ENCODE measurements around the gene SV2B.
A peak's percentile ranks its signal among the peaks of the same experiment; 100 is the strongest.

Gene SV2B

GRCh38 chr15:91279486-91279885 is 179.4 kb downstream of the SV2B start:
- peaks cover 19% of the 10 kb centered on the region for H3K27me3 Mint-ChIP-seq
- H3K4me1 Mint-ChIP-seq: no peaks in the 10 kb centered on the region
- H3K4me3 Mint-ChIP-seq: no peak overlapping the region
- peaks cover 5% of the 10 kb centered on the region for H3K9me3 Mint-ChIP-seq
- H3K36me3 Mint-ChIP-seq: no peaks in the 10 kb centered on the region
- CTCF ChIA-PET: interaction anchor here (1.3 kb wide), 1 partner anchor 224 kb away, joined by 3 read pairs; no protein-coding TSS in a partner anchor
- no peak overlapping the region for H3K27ac Mint-ChIP-seq
- DNase-seq: no peak

GRCh38 chr15:91281947-91282346 is 181.9 kb downstream of the SV2B start:
- H3K4me1 Mint-ChIP-seq: no peaks in the 10 kb centered on the region
- no peaks in the 10 kb centered on the region for H3K36me3 Mint-ChIP-seq
- no peaks in the 10 kb centered on the region for H3K9me3 Mint-ChIP-seq
- CTCF ChIA-PET: no interaction called here
- H3K27me3 Mint-ChIP-seq: peaks cover 16% of the 10 kb centered on the region
- no peak for DNase-seq
- H3K4me3 Mint-ChIP-seq: no peak overlapping the region
- H3K27ac Mint-ChIP-seq: no peak overlapping the region

DNA sequence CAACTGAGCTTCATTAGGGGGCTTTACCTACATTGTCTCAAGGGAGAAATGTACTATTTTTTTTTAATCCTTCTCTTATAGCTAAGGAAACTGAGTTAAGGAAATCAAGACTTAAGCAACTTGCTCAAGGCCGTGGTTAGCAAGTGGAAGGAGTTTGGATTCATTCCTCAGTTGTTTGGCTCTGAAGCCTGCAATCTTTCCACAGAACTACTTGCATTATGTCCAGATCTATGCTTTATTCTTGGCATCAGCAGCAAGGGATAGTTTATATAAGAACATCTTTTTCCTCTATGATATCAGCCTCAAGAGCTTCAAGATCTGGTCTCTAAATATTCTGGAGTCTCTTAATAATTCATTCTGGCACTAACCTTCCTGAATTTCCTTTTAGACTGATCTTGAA is 182.4 kb downstream of the SV2B start:
- Mint-ChIP-seq H3K27me3 (peaks cover 21% of the 10 kb centered on the region), H3K4me1 (no peaks in the 10 kb centered on the region), H3K36me3 (no peaks in the 10 kb centered on the region), H3K4me3 (no peak overlapping the region), H3K27ac (no peak overlapping the region), H3K9me3 (no peaks in the 10 kb centered on the region)
- no peak for DNase-seq
- CTCF ChIA-PET: interaction anchor here (1.0 kb wide), 1 partner anchor 35 kb away, joined by 3 read pairs; no protein-coding TSS in a partner anchor

DNA sequence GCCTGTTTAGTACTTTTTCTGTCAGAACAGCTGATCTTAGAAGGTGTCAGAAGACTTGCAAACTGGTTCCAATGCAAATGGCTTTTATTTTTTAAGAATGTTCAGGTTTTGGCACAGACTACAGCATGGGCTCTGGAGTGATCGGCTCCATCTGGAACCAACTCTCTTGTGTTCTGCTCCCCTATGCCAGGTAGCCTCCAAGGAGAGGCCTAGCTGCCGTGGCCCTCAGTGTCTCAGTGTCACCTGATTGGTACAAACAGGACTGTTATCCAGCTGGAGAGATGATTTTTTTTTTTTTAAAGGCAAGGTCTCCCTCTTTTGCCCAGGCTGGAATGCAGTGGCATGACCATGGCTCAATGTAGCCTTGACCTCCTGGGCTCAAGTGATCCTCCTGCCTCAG is 183.1 kb downstream of the SV2B start:
- Mint-ChIP-seq H3K27ac (no peak overlapping the region), H3K4me1 (no peaks in the 10 kb centered on the region), H3K36me3 (no peaks in the 10 kb centered on the region), H3K27me3 (peaks cover 25% of the 10 kb centered on the region), H3K4me3 (no peak overlapping the region), H3K9me3 (no peaks in the 10 kb centered on the region)
- CTCF ChIA-PET: interaction anchor here (0.6 to 1.0 kb wide), 3 partner anchors 14 to 622 kb away, joined by 3 read pairs; no protein-coding TSS in a partner anchor
- DNase-seq: no peak

DNA sequence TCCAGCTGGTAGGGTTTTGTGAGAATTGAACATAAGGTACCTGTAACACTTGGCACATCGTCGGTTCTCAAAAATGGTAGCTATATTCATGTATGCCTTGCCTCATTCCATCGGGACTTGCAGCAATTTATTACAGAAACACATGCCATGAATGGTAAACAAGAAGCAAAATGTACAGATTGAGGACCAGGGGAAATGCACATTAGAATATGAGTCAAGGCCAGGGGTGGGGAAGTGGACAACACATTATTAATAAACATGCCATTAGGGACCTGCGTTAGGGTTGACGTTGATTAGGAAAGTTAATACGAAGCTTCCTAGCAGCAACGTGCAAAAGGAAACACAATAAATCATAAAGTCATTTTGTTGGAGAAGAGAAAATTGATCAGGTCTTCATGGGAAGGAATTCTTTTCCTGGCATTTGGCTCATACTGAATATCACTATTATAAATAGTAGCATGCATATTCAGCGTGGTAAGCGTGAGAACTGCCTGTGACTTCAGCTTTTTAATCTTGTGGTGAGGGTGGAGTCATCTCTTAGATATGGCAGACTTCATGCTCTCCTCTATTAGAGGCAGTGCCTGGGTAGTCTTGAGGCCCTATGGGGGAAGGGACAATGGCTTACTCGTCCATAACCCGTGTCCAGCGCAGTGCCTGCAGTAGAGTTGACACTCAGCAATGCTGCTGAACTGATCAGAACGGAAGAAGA is 184.9 kb downstream of the SV2B start:
- Mint-ChIP-seq H3K36me3 (no peaks in the 10 kb centered on the region), H3K27ac (no peak overlapping the region), H3K9me3 (no peaks in the 10 kb centered on the region), H3K4me3 (no peak overlapping the region), H3K27me3 (peaks cover 25% of the 10 kb centered on the region), H3K4me1 (no peaks in the 10 kb centered on the region)
- no peak for DNase-seq
- CTCF ChIA-PET: interaction anchor here (1.0 to 1.3 kb wide), 2 partner anchors 16 to 421 kb away, joined by 3 read pairs; no protein-coding TSS in a partner anchor

GRCh38 chr15:91289324-91289723 is 189.3 kb downstream of the SV2B start:
- Mint-ChIP-seq H3K27me3 (peaks cover 33% of the 10 kb centered on the region), H3K36me3 (no peaks in the 10 kb centered on the region), H3K4me1 (no peaks in the 10 kb centered on the region), H3K27ac (no peak overlapping the region), H3K9me3 (no peaks in the 10 kb centered on the region), H3K4me3 (peak overlapping the region; percentile 38)
- DNase-seq: peak; percentile 38
- CTCF ChIA-PET: interaction anchor here (0.6 to 1.6 kb wide), 3 partner anchors 8 to 233 kb away, joined by 3 to 4 read pairs (median 4); no protein-coding TSS in a partner anchor

- Mint-ChIP-seq H3K27ac (no peak overlapping the region), H3K4me3 (no peak overlapping the region), H3K9me3 (no peaks in the 10 kb centered on the region), H3K27me3 (peaks cover 36% of the 10 kb centered on the region), H3K36me3 (no peaks in the 10 kb centered on the region), H3K4me1 (no peaks in the 10 kb centered on the region)
- CTCF ChIA-PET: no interaction called here
- no peak for DNase-seq
Observed at GRCh38 chr15:91290553-91290952, 190.5 kb downstream of the SV2B start.

- H3K9me3 Mint-ChIP-seq: no peaks in the 10 kb centered on the region
- H3K27me3 Mint-ChIP-seq: peaks cover 42% of the 10 kb centered on the region
- H3K27ac Mint-ChIP-seq: no peak overlapping the region
- no peaks in the 10 kb centered on the region for H3K4me1 Mint-ChIP-seq
- H3K36me3 Mint-ChIP-seq: no peaks in the 10 kb centered on the region
- CTCF ChIA-PET: no interaction called here
- DNase-seq: no peak
- H3K4me3 Mint-ChIP-seq: no peak overlapping the region
Observed at GRCh38 chr15:91291673-91292072, 191.6 kb downstream of the SV2B start.

DNA sequence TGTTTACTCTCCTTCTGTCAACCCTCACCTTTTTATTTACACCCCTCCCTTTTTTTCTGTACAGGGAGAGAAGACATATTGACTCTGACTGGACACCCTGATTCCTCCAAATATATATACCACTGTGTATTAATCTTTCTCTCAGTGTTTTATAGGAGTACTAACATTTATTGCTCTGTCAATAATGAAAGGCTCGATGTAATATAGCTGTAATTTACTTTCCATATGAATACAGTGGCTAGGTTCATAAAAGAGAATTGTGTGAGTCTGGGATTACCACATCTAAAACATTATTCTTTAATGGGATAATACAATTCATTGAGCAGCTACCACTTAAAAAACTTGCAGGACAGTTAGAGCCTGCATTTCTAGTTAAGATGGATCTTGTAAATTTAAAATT is 194.3 kb downstream of the SV2B start:
- peaks cover 42% of the 10 kb centered on the region for H3K27me3 Mint-ChIP-seq
- H3K4me3 Mint-ChIP-seq: no peak overlapping the region
- H3K9me3 Mint-ChIP-seq: no peaks in the 10 kb centered on the region
- no peaks in the 10 kb centered on the region for H3K36me3 Mint-ChIP-seq
- no peaks in the 10 kb centered on the region for H3K4me1 Mint-ChIP-seq
- no peak for DNase-seq
- no peak overlapping the region for H3K27ac Mint-ChIP-seq
- CTCF ChIA-PET: interaction anchor here (2.7 kb wide), 1 partner anchor 8 kb away, joined by 11 read pairs; no protein-coding TSS in a partner anchor

DNA sequence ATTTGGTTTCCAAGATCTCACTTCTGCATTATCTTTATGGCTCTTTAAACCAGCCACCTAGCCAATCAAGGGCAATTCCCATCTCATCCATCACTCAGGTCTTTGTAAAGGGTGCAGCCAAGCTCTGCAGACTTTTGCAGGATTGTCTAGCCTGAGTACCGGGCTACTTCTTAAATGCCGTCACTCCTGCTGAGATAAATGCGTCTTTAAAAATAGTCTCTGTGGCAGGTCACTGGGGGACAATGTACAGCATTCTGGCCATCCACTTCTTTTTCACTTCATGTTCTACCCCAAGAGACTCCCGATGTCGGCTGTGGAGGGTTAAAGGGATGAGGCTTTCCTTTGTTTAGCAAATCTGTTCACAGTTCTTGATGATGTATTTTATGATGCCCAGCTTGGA is 194.7 kb downstream of the SV2B start:
- no peaks in the 10 kb centered on the region for H3K4me1 Mint-ChIP-seq
- DNase-seq: no peak
- peaks cover 45% of the 10 kb centered on the region for H3K27me3 Mint-ChIP-seq
- H3K36me3 Mint-ChIP-seq: no peaks in the 10 kb centered on the region
- CTCF ChIA-PET: interaction anchor here (0.6 to 2.7 kb wide), 2 partner anchors 8 to 21 kb away, joined by 3 to 11 read pairs; no protein-coding TSS in a partner anchor
- H3K4me3 Mint-ChIP-seq: no peak overlapping the region
- no peak overlapping the region for H3K27ac Mint-ChIP-seq
- no peaks in the 10 kb centered on the region for H3K9me3 Mint-ChIP-seq

DNA sequence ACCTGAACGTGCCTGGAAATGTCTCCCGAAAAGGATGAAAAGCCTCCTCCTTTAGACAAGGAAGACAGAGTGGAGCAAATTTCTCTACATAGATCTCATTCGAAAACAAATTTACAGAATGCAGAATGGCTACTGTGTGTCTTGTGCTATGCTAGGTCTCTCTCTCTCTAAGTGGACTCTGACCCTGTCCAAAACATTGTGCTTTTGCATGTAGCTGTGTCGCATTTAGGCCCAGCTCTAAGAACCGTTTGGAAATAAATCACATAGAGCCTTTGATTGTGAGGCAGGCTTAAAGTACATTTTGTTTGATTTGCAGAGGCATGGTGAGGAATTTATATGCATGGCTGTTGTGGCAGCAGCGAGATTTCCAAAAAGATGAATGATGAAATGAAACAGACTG is 198.0 kb downstream of the SV2B start:
- H3K9me3 Mint-ChIP-seq: no peaks in the 10 kb centered on the region
- H3K27ac Mint-ChIP-seq: no peak overlapping the region
- H3K27me3 Mint-ChIP-seq: peaks cover 48% of the 10 kb centered on the region
- no peaks in the 10 kb centered on the region for H3K36me3 Mint-ChIP-seq
- H3K4me1 Mint-ChIP-seq: peaks cover 20% of the 10 kb centered on the region
- CTCF ChIA-PET: interaction anchor here (0.8 to 1.4 kb wide), 3 partner anchors 9 to 408 kb away, joined by 3 to 5 read pairs (median 4); no protein-coding TSS in a partner anchor
- no peak overlapping the region for H3K4me3 Mint-ChIP-seq
- DNase-seq: no peak

- H3K4me1 Mint-ChIP-seq: peaks cover 66% of the 10 kb centered on the region
- peaks cover 44% of the 10 kb centered on the region for H3K27me3 Mint-ChIP-seq
- H3K9me3 Mint-ChIP-seq: no peaks in the 10 kb centered on the region
- H3K36me3 Mint-ChIP-seq: peaks cover 23% of the 10 kb centered on the region
- peak; percentile 52 for DNase-seq
- H3K27ac Mint-ChIP-seq: peak overlapping the region; percentile 66
- CTCF ChIA-PET: interaction anchor here (0.7 to 3.4 kb wide), 26 partner anchors 9 to 793 kb away, joined by 3 to 24 read pairs (median 5); partner anchors contain the start of gene SLCO3A1
- no peak overlapping the region for H3K4me3 Mint-ChIP-seq
Observed at GRCh38 chr15:91302588-91303439, 202.8 kb downstream of the SV2B start.

GRCh38 chr15:91304210-91304609 is 204.2 kb downstream of the SV2B start:
- Mint-ChIP-seq H3K27me3 (peaks cover 43% of the 10 kb centered on the region), H3K27ac (peak overlapping the region; percentile 59), H3K4me3 (no peak overlapping the region), H3K9me3 (no peaks in the 10 kb centered on the region), H3K36me3 (peaks cover 27% of the 10 kb centered on the region), H3K4me1 (peaks cover 78% of the 10 kb centered on the region)
- CTCF ChIA-PET: interaction anchor here (0.7 to 3.4 kb wide), 5 partner anchors 28 to 749 kb away, joined by 3 to 24 read pairs (median 3); no protein-coding TSS in a partner anchor
- no peak for DNase-seq

DNA sequence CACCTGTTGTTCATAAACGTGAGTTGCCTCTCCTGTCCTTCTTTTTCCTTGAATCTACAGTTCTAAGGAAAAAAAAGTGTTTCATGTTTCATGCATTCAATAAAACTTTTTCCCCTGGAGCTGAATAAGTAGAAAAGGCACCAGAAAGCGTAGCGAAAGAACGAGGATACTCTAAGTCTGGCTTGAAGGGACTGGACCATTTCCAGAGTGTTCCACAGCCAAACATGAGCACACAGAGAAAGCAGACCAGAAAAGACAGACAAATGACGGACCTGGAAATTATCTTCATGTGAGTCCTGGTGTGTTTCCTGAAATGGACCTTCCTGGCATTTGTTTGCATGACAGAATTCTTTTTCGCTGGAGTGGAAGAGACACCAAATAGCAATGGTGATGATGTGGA is 204.7 kb downstream of the SV2B start:
- Mint-ChIP-seq H3K27ac (no peak overlapping the region), H3K36me3 (peaks cover 28% of the 10 kb centered on the region), H3K4me3 (no peak overlapping the region), H3K9me3 (no peaks in the 10 kb centered on the region), H3K4me1 (peaks cover 84% of the 10 kb centered on the region), H3K27me3 (peaks cover 40% of the 10 kb centered on the region)
- CTCF ChIA-PET: interaction anchor here (0.8 to 3.4 kb wide), 2 partner anchors 121 to 215 kb away, joined by 3 to 24 read pairs; no protein-coding TSS in a partner anchor
- no peak for DNase-seq

Measured in activated naive CD4-positive, alpha-beta T cell treated with anti-CD3 and anti-CD28 coated beads, Interleukin-2, amount 10 ng/mL, durations not matched to agents 7 days and 5 days (primary cell).